Embryonic facial prominence (tissue), 1 donor: ENCODE results near the gene ATP10A.
"Not testable (repeated sequence)": the region's sequence is repeated elsewhere in the genome, so short reads cannot be mapped to it uniquely, and the experiment has no call there.

Source experiments
- DNase-seq: peaks from one replicate; pipeline ENCODE4 v3.0.0-alpha.2; 2016; ENCODE audit errors: extremely low spot score

ATP10A gene

GRCh38 chr15:25771338-25771706 is 91.8 kb downstream of the ATP10A start:
- no peak for DNase-seq

- no peak for DNase-seq
These were observed 92.3 kb downstream of the ATP10A start for GRCh38 chr15:25770618-25771337.

DNA sequence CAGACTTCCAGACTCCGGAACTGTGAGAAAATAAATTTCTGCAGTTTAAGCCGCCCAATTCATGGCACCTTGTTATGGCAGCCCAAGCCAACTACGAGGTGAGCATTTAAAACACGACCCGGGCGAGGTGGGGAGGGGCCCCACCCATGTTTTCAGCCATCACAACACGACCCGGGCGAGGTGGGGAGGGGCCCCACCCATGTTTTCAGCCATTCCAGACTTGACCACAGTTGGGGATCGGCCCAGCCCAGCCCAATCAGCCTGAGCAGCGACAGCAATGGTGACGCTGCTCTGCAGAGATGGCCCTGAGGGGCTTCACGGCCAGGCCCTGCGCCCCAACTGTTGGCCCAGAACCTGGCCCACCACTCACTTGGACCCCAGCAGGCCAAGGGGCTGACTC is 93.1 kb downstream of the ATP10A start:
- DNase-seq: no peak

DNA sequence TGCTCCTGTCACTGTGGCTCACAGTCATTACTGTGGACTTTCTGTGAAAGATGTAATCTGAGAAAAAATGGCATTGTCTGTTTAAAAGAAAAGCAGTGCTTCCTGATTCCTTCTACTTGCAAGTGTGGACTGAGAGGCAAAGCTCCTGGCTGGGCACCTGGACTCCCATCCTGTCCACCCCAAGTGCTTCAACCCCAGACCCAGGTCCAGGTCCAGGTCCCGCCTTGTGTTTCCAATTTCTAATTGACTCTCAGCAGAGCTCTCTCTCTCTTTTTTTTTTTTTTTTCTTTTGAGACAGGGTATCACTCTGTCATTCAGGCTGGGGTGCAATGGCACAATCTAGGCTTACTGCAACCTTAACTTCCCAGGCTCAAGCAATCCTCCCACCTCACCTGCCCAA is 94.9 kb downstream of the ATP10A start:
- DNase-seq: no peak

DNA sequence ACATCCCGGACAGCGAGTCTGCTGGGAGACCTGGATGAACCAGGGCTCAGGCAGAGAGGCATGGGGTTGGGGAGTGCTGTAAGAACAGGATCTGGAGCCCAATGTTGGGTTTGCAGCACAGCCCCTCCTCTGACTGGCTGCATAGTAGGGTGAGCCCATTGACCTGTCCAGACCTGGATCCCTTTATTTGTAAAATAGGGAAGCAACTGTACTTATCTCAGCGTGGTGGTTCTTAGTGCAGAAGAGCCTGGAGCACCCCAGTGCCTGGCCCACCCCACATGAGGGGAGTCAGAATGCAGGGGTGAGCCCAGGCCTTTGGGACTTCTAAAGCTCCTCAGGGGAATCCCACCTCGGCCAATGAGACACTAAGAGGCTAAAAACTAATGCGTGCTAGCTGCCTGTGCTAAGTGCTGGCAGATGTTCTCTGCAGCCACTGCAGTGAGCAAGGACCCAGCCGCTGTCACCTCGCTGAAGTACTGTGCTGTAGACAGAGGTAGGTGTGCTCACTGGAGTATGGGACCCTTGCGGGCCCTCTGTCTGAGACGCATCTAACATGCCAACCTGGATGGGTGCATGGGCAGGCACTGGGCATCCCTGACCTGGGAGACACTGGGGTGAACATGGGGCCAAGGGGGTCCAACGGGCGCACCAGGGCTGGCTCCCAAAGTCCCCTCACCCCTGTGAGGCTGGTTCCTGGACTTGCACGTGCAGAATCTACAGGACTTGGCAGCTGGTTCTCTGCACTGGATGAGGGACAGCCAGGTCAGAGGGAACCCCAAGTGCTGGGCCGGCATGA is 95.6 kb downstream of the ATP10A start:
- DNase-seq: no peak

GRCh38 chr15:25766417-25766816 is 96.7 kb downstream of the ATP10A start:
- DNase-seq: no peak

GRCh38 chr15:25764980-25765735 is 98.0 kb downstream of the ATP10A start:
- no peak for DNase-seq

DNA sequence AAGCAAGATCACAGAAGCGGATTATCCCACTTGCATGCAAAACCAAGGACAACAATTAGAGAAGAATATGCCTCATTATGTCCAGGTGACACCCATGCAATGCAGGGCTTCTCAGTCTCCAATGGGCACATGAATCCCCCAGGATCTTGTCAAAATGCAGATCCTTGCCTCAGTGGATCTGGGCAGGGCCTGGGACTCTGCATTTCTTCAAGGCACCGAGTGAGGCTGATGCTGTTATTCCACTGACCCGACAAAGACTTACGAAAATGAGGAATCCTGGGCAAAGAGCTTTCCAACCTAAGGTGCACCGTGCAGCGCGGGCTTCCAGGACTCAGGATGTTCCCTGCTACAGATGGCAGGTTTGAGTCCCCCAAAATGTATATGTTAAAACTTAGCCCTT is 99.2 kb downstream of the ATP10A start:
- no peak for DNase-seq

GRCh38 chr15:25763331-25763751 is 99.8 kb downstream of the ATP10A start:
- DNase-seq: no peak

GRCh38 chr15:25761971-25762662 is 101.0 kb downstream of the ATP10A start:
- no peak for DNase-seq

DNA sequence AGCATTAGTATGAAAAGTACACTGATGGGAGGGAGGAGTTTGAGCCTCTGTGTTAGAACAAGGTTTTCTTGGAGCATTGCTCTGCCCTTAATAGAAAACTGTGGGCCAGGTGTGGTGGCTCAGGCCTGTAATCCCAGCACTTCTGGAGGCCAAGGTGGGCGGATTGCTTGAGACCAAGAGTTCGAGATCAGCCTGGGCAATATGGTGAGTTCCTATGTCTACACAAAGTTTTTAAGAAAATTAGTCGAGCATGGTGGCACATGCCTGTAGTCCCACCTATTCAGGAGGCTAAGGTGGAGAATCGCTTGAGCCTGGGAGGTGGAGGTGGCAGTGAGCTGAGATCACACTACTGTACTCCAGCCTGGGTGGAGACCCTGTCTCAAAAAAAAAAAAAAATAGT is 103.7 kb downstream of the ATP10A start:
- no peak for DNase-seq

DNA sequence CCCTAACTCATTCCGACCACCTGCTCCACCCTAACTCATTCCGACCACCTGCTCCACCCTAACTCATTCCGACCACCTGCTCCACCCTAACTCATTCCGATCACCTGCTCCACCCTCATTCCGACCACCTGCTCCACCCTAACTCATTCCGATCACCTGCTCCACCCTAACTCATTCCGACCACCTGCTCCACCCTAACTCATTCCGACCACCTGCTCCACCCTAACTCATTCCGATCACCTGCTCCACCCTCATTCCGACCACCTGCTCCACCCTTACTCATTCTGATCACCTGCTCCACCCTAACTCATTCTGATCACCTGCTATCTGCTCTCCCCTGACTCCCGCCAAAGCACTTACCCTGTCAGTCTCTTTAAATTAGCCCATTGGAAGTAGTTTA is 104.5 kb downstream of the ATP10A start:
- not testable (repeated sequence) for DNase-seq

- DNase-seq: no peak
These were observed 119.4 kb downstream of the ATP10A start for GRCh38 chr15:25743548-25744275.

DNA sequence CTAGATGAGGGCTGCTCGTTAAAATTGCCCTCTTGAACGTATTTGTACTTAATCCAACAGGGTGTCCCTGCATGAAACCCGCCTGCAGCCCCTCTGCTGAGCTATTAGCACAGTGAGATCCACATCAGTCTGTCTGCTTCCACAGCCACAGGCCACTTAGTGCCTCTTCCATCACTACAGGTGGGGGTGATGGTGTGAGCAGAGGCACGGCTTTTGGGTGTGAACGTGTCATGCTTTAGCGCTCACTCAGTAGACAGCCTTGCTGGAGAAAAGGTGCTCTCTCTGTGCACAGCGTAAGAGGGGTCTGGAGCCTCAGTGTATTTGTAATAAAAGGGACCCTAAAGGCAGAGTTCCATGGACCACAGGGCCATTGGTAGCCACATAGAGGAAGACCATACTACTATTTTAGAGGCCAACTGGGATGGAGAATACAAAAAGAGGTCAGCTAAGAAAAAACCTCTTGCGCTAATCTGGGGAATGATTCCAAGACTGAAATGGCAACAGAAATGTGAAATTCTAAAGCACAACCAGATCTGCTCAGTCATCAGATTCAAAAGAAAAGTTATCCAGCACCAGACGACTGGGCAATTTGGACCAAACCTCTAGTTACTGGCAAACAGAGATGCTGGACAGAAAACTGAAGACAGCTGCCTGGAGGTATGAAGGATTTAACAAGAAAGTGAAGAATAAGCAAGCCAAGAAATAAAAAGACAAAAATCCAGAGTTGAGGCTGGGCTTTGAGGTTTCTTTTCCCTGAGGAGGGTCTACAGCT is 120.2 kb downstream of the ATP10A start:
- no peak for DNase-seq

DNA sequence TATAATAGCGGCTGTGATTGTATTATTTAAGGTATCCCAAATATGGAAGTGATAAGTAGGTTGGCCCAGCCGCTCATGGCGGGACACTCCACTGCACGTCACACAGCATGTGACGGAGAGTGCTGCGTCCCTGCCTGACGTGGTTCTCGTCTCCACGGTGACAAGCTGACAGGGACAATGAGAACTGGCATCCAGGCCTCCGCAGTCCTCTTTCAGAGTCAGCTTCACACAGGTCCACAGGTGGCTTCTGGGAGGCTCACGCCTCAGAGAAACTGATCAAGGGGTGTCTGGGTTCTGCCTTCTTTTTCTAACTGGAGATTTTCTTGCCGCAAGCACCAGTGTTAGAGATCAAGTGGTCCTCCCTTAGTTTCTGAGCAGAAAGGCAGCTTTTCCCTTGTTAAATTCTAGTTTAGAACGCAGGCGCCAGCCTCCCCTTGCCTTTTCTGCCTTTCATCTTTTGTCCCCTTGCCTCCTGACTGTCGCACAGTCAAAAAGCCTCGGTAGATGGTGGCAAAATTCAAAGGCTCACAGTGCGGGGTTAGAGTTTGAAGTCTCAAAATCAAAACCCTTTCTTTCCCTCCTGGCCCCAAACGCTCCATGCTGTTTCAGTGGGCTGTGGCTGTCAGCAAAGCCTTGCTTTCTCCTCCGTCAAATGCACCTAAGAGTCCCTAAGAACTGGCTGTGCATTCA is 120.9 kb downstream of the ATP10A start:
- DNase-seq: no peak

- DNase-seq: no peak
These were observed 121.9 kb downstream of the ATP10A start for GRCh38 chr15:25741256-25741580.

- no peak for DNase-seq
These were observed 122.5 kb downstream of the ATP10A start for GRCh38 chr15:25740383-25741255.

DNA sequence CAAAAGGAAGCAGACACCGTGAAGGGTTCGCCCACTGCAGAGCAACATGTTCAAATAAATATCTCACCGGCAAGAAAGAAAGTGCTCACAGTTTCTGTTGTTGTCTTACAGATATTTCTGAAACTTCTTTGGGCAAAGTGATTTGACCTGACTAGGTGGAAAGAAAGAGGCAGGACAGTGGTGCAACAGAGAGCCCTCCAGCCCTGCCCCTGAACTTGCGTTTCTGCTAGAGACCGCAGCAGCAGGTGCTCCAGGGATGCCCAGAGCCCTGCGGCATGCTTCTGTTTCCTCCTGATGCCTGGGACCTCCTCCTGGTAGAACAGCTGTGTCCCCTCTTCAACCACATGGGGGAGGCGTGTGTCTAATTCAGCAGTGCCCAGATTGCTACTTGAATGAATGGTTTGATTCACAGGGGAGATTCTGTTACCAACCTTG is 123.4 kb downstream of the ATP10A start:
- DNase-seq: no peak
